ENCODE measurements around the gene HIVEP3.

Gene HIVEP3

GRCh38 chr1:41917076-41917475, 1.6 kb downstream of the HIVEP3 start:
- TF ChIP-seq, protein P1, sequence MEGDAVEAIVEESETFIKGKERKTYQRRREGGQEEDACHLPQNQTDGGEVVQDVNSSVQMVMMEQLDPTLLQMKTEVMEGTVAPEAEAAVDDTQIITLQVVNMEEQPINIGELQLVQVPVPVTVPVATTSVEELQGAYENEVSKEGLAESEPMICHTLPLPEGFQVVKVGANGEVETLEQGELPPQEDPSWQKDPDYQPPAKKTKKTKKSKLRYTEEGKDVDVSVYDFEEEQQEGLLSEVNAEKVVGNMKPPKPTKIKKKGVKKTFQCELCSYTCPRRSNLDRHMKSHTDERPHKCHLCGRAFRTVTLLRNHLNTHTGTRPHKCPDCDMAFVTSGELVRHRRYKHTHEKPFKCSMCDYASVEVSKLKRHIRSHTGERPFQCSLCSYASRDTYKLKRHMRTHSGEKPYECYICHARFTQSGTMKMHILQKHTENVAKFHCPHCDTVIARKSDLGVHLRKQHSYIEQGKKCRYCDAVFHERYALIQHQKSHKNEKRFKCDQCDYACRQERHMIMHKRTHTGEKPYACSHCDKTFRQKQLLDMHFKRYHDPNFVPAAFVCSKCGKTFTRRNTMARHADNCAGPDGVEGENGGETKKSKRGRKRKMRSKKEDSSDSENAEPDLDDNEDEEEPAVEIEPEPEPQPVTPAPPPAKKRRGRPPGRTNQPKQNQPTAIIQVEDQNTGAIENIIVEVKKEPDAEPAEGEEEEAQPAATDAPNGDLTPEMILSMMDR (conservative IDR thresholded peaks at IDR 0.05; ENCODE audit: low read length): no peak
- no peak overlapping the region; the same call in 1 of the 2 replicates for H3K4me3 ChIP-seq (ENCODE audit: low read length)
- no peak for DNase-seq (ENCODE audit: low read depth)

- TF ChIP-seq, protein P1 (conservative IDR thresholded peaks at IDR 0.05; ENCODE audit: low read length): no peak
- no peak overlapping the region for H3K4me3 ChIP-seq (ENCODE audit: low read length)
These were observed 2.7 kb downstream of the HIVEP3 start for GRCh38 chr1:41915786-41916571.

DNA sequence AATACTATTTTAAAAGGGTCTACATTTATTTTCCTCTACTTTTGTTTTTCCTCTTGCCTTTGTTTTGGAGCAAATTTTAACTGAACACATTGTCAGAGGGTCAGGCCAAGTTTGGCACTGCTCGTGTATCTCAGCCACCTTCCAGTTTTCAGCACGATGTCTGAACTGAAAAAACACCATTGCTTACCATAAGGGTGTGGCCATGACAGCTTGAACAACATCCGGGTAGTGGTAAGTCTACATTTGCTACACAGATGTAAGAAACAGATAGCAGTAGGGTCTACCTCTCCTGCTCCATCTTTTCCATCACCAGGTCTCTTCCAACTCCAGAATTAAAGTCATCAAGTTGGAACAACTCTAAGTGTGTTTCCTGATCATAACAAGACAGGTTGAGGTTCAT, 4.2 kb downstream of the HIVEP3 start:
- no peak overlapping the region for H3K4me3 ChIP-seq (ENCODE audit: low read length)
- DNase-seq (ENCODE audit: low read depth): no peak
- TF ChIP-seq, protein P1 (conservative IDR thresholded peaks at IDR 0.05; ENCODE audit: low read length): no peak

More at GRCh38 chr1:41915786-41916571, 2.7 kb downstream of the HIVEP3 start:
- no peak for DNase-seq (ENCODE audit: low read depth)

- DNase-seq (ENCODE audit: low read depth): no peak
- H3K4me3 ChIP-seq (ENCODE audit: low read length): no peak overlapping the region
- TF ChIP-seq, protein P1 (conservative IDR thresholded peaks at IDR 0.05; ENCODE audit: low read length): no peak
These were observed 5.7 kb downstream of the HIVEP3 start for GRCh38 chr1:41913014-41913413.

- TF ChIP-seq, protein P1 (conservative IDR thresholded peaks at IDR 0.05; ENCODE audit: low read length): no peak
- no peak for DNase-seq (ENCODE audit: low read depth)
- H3K4me3 ChIP-seq (ENCODE audit: low read length): no peak overlapping the region
These were observed 10.3 kb downstream of the HIVEP3 start for GRCh38 chr1:41908288-41908895.

- DNase-seq (ENCODE audit: low read depth): no peak
- no peak overlapping the region for H3K4me3 ChIP-seq (ENCODE audit: low read length)
- TF ChIP-seq, protein P1 (conservative IDR thresholded peaks at IDR 0.05; ENCODE audit: low read length): no peak
These were observed 11.3 kb downstream of the HIVEP3 start for GRCh38 chr1:41907446-41907845.

DNA sequence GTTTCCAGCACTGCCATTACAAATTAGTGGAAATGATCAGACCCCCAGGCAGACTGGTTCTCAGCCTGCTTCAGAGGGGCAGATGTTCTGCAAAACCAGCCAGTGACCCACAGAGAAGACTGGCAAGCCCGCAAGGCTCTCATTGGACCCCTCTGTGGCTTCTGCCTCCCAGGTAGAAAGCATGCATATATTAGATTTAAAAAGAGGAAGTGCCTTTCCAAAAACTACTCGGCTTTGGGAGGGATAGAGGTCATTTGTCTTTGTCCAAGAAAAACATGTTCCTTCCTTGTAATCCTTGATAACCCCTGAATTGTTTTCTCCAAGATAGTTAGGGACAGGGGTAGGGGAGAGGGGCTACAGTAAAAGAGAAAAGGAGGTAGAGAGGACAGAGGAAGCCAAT, 11.8 kb downstream of the HIVEP3 start:
- TF ChIP-seq, protein P1 (conservative IDR thresholded peaks at IDR 0.05; ENCODE audit: low read length): no peak
- H3K4me3 ChIP-seq (ENCODE audit: low read length): no peak overlapping the region
- DNase-seq (ENCODE audit: low read depth): no peak

Measured in AG10803 (cell line).